Measurements from ENCODE around the gene CDH4. TPM values are rescaled to one million over a fixed set of nuclear protein-coding genes. Genes with fewer than 3 reads are reported as not detected.

CDH4 gene
- total and polyA plus RNA-seq, 2 donors (not counting 3 experiments of a cell fraction or from before 2014, with no cell fraction given) = 0.17 to 0.51 TPM

GRCh38 chr20:61580958-61581824, 329.1 kb downstream of the CDH4 start:
- POLR2A ChIA-PET = no interaction called here
- DNase-seq (ENCODE audit: low read depth, low spot score) = no peak

More at GRCh38 chr20:61580958-61581824, 329.1 kb downstream of the CDH4 start:
- TF ChIP-seq EZH2 (IDR thresholded peaks at IDR 0.05; ENCODE audit: borderline replicate concordance, low read depth, low read length, severe bottlenecking) = no peak
- no peak for TF ChIP-seq FOS (IDR thresholded peaks at IDR 0.05; ENCODE audit: borderline replicate concordance, insufficient read depth, low read length)
- TF ChIP-seq MAX (IDR thresholded peaks at IDR 0.05; ENCODE audit: insufficient read depth, insufficient read length) = no peak
- TF ChIP-seq JUN (IDR thresholded peaks at IDR 0.05; ENCODE audit: borderline replicate concordance, insufficient read depth, insufficient read length, low read depth) = no peak
- TF ChIP-seq MYC (IDR thresholded peaks at IDR 0.05; ENCODE audit: low read depth, low read length) = no peak
- TF ChIP-seq POLR2A (IDR thresholded peaks at IDR 0.05; ENCODE audit: low read depth, low read length) = no peak
- TF ChIP-seq, protein P1, sequence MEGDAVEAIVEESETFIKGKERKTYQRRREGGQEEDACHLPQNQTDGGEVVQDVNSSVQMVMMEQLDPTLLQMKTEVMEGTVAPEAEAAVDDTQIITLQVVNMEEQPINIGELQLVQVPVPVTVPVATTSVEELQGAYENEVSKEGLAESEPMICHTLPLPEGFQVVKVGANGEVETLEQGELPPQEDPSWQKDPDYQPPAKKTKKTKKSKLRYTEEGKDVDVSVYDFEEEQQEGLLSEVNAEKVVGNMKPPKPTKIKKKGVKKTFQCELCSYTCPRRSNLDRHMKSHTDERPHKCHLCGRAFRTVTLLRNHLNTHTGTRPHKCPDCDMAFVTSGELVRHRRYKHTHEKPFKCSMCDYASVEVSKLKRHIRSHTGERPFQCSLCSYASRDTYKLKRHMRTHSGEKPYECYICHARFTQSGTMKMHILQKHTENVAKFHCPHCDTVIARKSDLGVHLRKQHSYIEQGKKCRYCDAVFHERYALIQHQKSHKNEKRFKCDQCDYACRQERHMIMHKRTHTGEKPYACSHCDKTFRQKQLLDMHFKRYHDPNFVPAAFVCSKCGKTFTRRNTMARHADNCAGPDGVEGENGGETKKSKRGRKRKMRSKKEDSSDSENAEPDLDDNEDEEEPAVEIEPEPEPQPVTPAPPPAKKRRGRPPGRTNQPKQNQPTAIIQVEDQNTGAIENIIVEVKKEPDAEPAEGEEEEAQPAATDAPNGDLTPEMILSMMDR (IDR thresholded peaks at IDR 0.05; ENCODE audit: extremely low read depth in 1 of 2, insufficient read depth in 1 of 2, low read depth in 1 of 2, low read length in 2 of 2) = no peak
- Histone ChIP-seq H3K9me1 (replicated peaks; ENCODE audit: control insufficient read depth, extremely low read depth, insufficient read depth, low read length) (no peaks in the 10 kb centered on the region), H3K4me2 (ENCODE audit: insufficient read depth, low read length) (no peak overlapping the region), H3K79me2 (ENCODE audit: control insufficient read depth, insufficient read depth, low read length) (no peaks in the 10 kb centered on the region), H3K27me3 (ENCODE audit: control insufficient read depth in 2 of 2, insufficient read depth in 2 of 2, low read length in 2 of 2) (no peaks in the 10 kb centered on the region), H4K20me1 (replicated peaks; ENCODE audit: control insufficient read depth, extremely low read depth, insufficient read depth, low read length) (no peaks in the 10 kb centered on the region), H3K27ac (ENCODE audit: insufficient read depth, low read depth, low read length) (no peak overlapping the region), H3K4me1 (ENCODE audit: control insufficient read depth, extremely low read depth, insufficient read depth, low read length) (no peaks in the 10 kb centered on the region), H3K4me3 (replicated peaks in 1 of 3; ENCODE audit: insufficient read depth in 1 of 3, low read depth in 1 of 3, low read length in 3 of 3) (no peak overlapping the region), H2AFZ (ENCODE audit: low read depth, low read length) (no peak overlapping the region), H3K9me3 (replicated peaks; ENCODE audit: control insufficient read depth, insufficient read depth, low read length) (peaks cover 8% of the 10 kb centered on the region), H3K36me3 (ENCODE audit: control insufficient read depth in 2 of 2, extremely low read depth in 1 of 2, insufficient read depth in 2 of 2, low read length in 2 of 2) (no peaks in the 10 kb centered on the region), H3K9ac (replicated peaks; ENCODE audit: extremely low read depth, insufficient read depth, low read length) (no peak overlapping the region)
- intact Hi-C loops (cut with micrococcal nuclease) = no loop called here
- CTCF ChIA-PET = no interaction called here
- no peak for FAIRE-seq
- dilution Hi-C loops (cut with MboI; ENCODE audit: extremely low pct_ligation_motif_present, low sequenced_read_pairs) = no loop called here
- no TSS peak for BruUV-seq (replicated peaks)

Measured in endothelial cell of umbilical vein (primary cell).